ENCODE results near the gene SCARB1.

SCARB1 gene

DNA sequence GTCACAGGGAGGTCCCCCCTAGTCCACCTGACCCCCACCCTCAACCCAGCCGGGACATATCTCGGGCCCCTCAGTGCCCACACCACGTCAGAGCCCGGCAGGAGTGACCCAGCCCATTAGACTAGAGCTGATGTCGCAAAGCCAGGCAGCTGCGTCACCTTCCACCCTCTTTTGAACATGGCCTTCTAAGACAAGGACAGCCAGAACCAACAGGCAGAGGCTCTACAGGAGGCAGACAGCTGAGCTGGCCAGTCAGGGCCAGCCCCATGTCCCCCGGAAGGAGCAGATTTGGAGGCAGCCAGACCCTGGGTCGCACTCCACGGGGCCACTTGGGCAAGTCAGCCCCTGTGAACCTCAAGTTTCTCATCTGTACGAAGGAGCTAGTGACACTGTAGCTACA, 44.1 kb downstream of the SCARB1 start:
- Histone ChIP-seq H3K4me3 (no peak overlapping the region), H3K36me3 (ENCODE audit: insufficient read depth, low read length) (peaks cover 6% of the 10 kb centered on the region; the same call in 1 of the 2 replicates), H3K27ac (no peak overlapping the region), H3K9ac (ENCODE audit: insufficient read length) (no peak overlapping the region), H3K9me3 (ENCODE audit: low read depth, low read length) (no peaks in the 10 kb centered on the region)
- TF ChIP-seq EZH2 (IDR thresholded peaks at IDR 0.05), result no peak
- no peak for TF ChIP-seq POLR2AphosphoS5 (IDR thresholded peaks at IDR 0.05; ENCODE audit: borderline replicate concordance, low read depth, low read length)
- TF ChIP-seq FOXP2 (optimal IDR thresholded peaks at IDR 0.05; ENCODE audit: control extremely low read depth, extremely low read length, insufficient read depth), result no peak
- DNase-seq (ENCODE audit: low read depth, low spot score), result no peak

- H3K36me3 ChIP-seq (ENCODE audit: insufficient read depth, low read length), result peaks cover 10% of the 10 kb centered on the region; the same call in 1 of the 2 replicates
- H3K4me3 ChIP-seq, result no peak overlapping the region
- TF ChIP-seq POLR2AphosphoS5 (IDR thresholded peaks at IDR 0.05; ENCODE audit: borderline replicate concordance, low read depth, low read length) (no peak), FOXP2 (optimal IDR thresholded peaks at IDR 0.05; ENCODE audit: control extremely low read depth, extremely low read length, insufficient read depth) (no peak), EZH2 (IDR thresholded peaks at IDR 0.05) (no peak)
- no peak overlapping the region for H3K27ac ChIP-seq
- no peaks in the 10 kb centered on the region for H3K9me3 ChIP-seq (ENCODE audit: low read depth, low read length)
- H3K9ac ChIP-seq (ENCODE audit: insufficient read length), result no peak overlapping the region
- no peak for DNase-seq (ENCODE audit: low read depth, low spot score)
Measured at GRCh38 chr12:124819080-124819479, 44.6 kb downstream of the SCARB1 start.

- Histone ChIP-seq H3K9ac (ENCODE audit: insufficient read length) (no peak overlapping the region), H3K4me3 (no peak overlapping the region), H3K36me3 (ENCODE audit: insufficient read depth, low read length) (peaks cover 26% of the 10 kb centered on the region), H3K27ac (no peak overlapping the region), H3K9me3 (ENCODE audit: low read depth, low read length) (no peaks in the 10 kb centered on the region)
- TF ChIP-seq EZH2 (IDR thresholded peaks at IDR 0.05) (no peak), FOXP2 (optimal IDR thresholded peaks at IDR 0.05; ENCODE audit: control extremely low read depth, extremely low read length, insufficient read depth) (no peak), POLR2AphosphoS5 (IDR thresholded peaks at IDR 0.05; ENCODE audit: borderline replicate concordance, low read depth, low read length) (no peak)
- DNase-seq (ENCODE audit: low read depth, low spot score), result no peak
Measured at GRCh38 chr12:124817076-124818000, 46.3 kb downstream of the SCARB1 start.

DNA sequence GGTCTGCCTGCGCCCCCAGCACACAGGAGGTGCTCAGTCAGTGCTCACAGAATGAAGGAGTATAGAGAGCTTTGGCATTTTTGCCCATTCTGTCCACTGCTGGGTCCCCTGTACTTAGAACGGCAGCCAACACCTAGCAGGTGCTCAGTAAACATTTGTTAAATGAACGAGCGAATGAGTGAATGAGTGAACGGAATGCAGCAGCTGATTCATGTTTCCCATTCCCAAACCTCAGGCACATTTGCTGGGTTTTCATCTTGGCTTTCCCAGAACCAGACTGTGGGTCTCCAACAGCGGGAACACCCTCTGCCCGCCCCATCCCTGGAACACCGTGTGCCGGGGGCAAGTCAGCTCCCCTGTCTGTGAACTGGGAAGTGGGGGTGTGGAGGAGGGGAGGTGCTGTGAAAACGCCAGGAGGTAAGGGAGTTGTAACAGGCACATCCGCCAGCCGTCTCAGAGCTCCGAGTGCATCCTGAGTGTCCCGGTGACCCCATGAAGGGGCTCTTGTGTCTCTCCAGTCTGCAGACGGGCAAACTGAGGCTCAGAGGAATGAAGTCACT, 47.3 kb downstream of the SCARB1 start:
- peaks cover 29% of the 10 kb centered on the region for H3K36me3 ChIP-seq (ENCODE audit: insufficient read depth, low read length)
- no peak overlapping the region for H3K4me3 ChIP-seq
- no peak for TF ChIP-seq EZH2 (IDR thresholded peaks at IDR 0.05)
- TF ChIP-seq POLR2AphosphoS5 (IDR thresholded peaks at IDR 0.05; ENCODE audit: borderline replicate concordance, low read depth, low read length), result no peak
- no peak for TF ChIP-seq FOXP2 (optimal IDR thresholded peaks at IDR 0.05; ENCODE audit: control extremely low read depth, extremely low read length, insufficient read depth)
- no peak overlapping the region for H3K9ac ChIP-seq (ENCODE audit: insufficient read length)
- DNase-seq (ENCODE audit: low read depth, low spot score), result no peak
- no peak overlapping the region for H3K27ac ChIP-seq
- no peaks in the 10 kb centered on the region for H3K9me3 ChIP-seq (ENCODE audit: low read depth, low read length)

- Histone ChIP-seq H3K36me3 (ENCODE audit: insufficient read depth, low read length) (peaks cover 29% of the 10 kb centered on the region), H3K9me3 (ENCODE audit: low read depth, low read length) (no peaks in the 10 kb centered on the region), H3K9ac (ENCODE audit: insufficient read length) (no peak overlapping the region), H3K27ac (no peak overlapping the region), H3K4me3 (no peak overlapping the region)
- no peak for DNase-seq (ENCODE audit: low read depth, low spot score)
- TF ChIP-seq EZH2 (IDR thresholded peaks at IDR 0.05), result no peak
- TF ChIP-seq POLR2AphosphoS5 (IDR thresholded peaks at IDR 0.05; ENCODE audit: borderline replicate concordance, low read depth, low read length), result no peak
- no peak for TF ChIP-seq FOXP2 (optimal IDR thresholded peaks at IDR 0.05; ENCODE audit: control extremely low read depth, extremely low read length, insufficient read depth)
Measured at GRCh38 chr12:124814741-124815613, 48.7 kb downstream of the SCARB1 start.

DNA sequence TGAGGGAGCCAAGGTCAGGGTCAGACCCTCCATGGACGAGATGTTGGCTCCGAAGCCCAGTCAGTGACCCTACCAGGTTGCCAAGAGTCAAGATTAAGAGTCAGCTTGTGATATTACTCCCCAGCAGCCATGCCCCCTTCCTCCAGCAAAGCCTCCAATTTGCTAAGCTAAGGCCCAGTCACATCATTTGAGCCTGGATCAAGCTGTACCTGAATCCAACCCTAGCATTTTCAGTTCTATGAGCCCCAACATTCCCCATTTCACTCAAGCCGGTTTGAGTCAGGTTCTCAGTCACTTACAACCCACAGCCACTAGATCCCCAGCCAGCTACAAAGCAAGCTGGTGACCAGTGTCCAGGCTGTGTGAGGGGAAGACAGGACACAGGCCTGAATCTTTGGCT, 49.9 kb downstream of the SCARB1 start:
- H3K27ac ChIP-seq, result no peak overlapping the region
- H3K9me3 ChIP-seq (ENCODE audit: low read depth, low read length), result no peaks in the 10 kb centered on the region
- H3K9ac ChIP-seq (ENCODE audit: insufficient read length), result no peak overlapping the region
- TF ChIP-seq EZH2 (IDR thresholded peaks at IDR 0.05), result no peak
- no peak for TF ChIP-seq POLR2AphosphoS5 (IDR thresholded peaks at IDR 0.05; ENCODE audit: borderline replicate concordance, low read depth, low read length)
- TF ChIP-seq FOXP2 (optimal IDR thresholded peaks at IDR 0.05; ENCODE audit: control extremely low read depth, extremely low read length, insufficient read depth), result no peak
- no peak overlapping the region for H3K4me3 ChIP-seq
- no peak for DNase-seq (ENCODE audit: low read depth, low spot score)
- peaks cover 29% of the 10 kb centered on the region for H3K36me3 ChIP-seq (ENCODE audit: insufficient read depth, low read length)

- Histone ChIP-seq H3K36me3 (ENCODE audit: insufficient read depth, low read length) (peaks cover 29% of the 10 kb centered on the region), H3K27ac (no peak overlapping the region), H3K9me3 (ENCODE audit: low read depth, low read length) (no peaks in the 10 kb centered on the region), H3K9ac (ENCODE audit: insufficient read length) (no peak overlapping the region), H3K4me3 (no peak overlapping the region)
- DNase-seq (ENCODE audit: low read depth, low spot score), result no peak
- TF ChIP-seq FOXP2 (optimal IDR thresholded peaks at IDR 0.05; ENCODE audit: control extremely low read depth, extremely low read length, insufficient read depth) (no peak), POLR2AphosphoS5 (IDR thresholded peaks at IDR 0.05; ENCODE audit: borderline replicate concordance, low read depth, low read length) (no peak), EZH2 (IDR thresholded peaks at IDR 0.05) (no peak)
Measured at GRCh38 chr12:124812979-124813378, 50.7 kb downstream of the SCARB1 start.

DNA sequence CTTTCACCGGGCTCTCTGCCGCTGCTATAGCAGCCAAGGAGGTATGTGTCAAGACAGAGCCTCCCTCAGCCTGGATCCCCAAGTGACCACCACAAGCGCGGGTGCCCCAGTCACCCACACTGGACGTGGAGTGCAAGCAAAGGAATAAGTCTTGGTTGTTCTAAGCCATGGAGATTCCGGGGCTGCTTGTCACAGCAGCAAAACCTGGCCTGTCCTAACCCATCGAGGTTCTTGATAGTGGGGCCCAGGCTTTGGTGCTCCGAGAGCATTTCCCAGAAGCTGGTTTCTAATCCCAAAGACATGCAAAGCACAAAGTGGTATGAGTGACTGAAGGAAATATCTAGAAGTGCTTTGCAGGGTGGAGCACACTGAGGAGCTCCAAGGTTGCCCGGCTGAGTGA, 51.3 kb downstream of the SCARB1 start:
- no peak overlapping the region for H3K4me3 ChIP-seq
- TF ChIP-seq EZH2 (IDR thresholded peaks at IDR 0.05) (no peak), POLR2AphosphoS5 (IDR thresholded peaks at IDR 0.05; ENCODE audit: borderline replicate concordance, low read depth, low read length) (no peak), FOXP2 (optimal IDR thresholded peaks at IDR 0.05; ENCODE audit: control extremely low read depth, extremely low read length, insufficient read depth) (no peak)
- H3K36me3 ChIP-seq (ENCODE audit: insufficient read depth, low read length), result peaks cover 29% of the 10 kb centered on the region
- no peaks in the 10 kb centered on the region for H3K9me3 ChIP-seq (ENCODE audit: low read depth, low read length)
- no peak overlapping the region for H3K27ac ChIP-seq
- H3K9ac ChIP-seq (ENCODE audit: insufficient read length), result no peak overlapping the region
- DNase-seq (ENCODE audit: low read depth, low spot score), result no peak

All from SK-N-MC (cell line).